HepG2 (cell line): ENCODE results near the gene ZNF276. TPM values are rescaled to one million over a fixed set of nuclear protein-coding genes. Genes with fewer than 3 reads are reported as not detected.

ENCODE experiments used
- ATAC-seq: fragments of 200-7000 bp; cut with Tn5 transposase; 3 replicates; pipeline ENCODE4 v1.9.1; 2020; ENCODE audit warnings: mild to moderate bottlenecking, moderate library complexity
- BruUV-seq: library from RNA; stranded (reverse); fragments of 400-500 nt; replicated peaks from 2 replicates; lab custom pipeline; 2021; lab: Mats Ljungman, UMichigan
- CTCF ChIA-PET: fragments of 300-600 bp; formaldehyde crosslinking; extraction: SDS; loops from one replicate; lab custom pipeline; 2021; ENCODE audit warnings: low total read pairs, inconsistent platforms, low intra/inter-chr PET ratio; lab: Yijun Ruan, JAX
- POLR2A ChIA-PET: fragments of 350-600 bp; sonication (Branson Sonifier 250); formaldehyde crosslinking; loops from one replicate; lab custom pipeline; 2020; ENCODE audit warnings: antibody characterized with exemption, inconsistent platforms; lab: Yijun Ruan, JAX
- DNase-seq: peaks from one replicate; pipeline ENCODE4 v3.0.0-alpha.2; 2015; ENCODE audit warnings: low spot score
- FAIRE-seq: peaks from 3 replicates; lab custom pipeline; 2011; peaks lifted over from hg19 to GRCh38; lab: Jason Lieb, UNC
- H2AFZ ChIP-seq: one replicate; pipeline ENCODE4 v1.6.1; 2011; ENCODE audit warnings: low read length, inconsistent platforms
- H3K27ac ChIP-seq: fragments of 300-600 bp; 3 replicates; pipeline ENCODE4 v1.8.0; 2011; ENCODE audit warnings: mixed run types, mild to moderate bottlenecking, mixed read lengths, low read length, inconsistent platforms; ENCODE audit not compliant: insufficient read depth; ENCODE audit errors: extremely low read length
- H3K27me3 ChIP-seq, 2 experiments: fragments of 200-600 bp in 1 of 2; 2 replicates in 1 of 2; 3 replicates in 1 of 2; pipeline versions ENCODE4 v1.6.0 to v1.8.0; 2011; ENCODE audit warnings: low read length in 2 of 2, mild to moderate bottlenecking in 2 of 2, moderate library complexity in 2 of 2, inconsistent platforms in 1 of 2; ENCODE audit not compliant: insufficient read depth in 2 of 2, control insufficient read depth in 1 of 2
- H3K36me3 ChIP-seq, 2 experiments: fragments of 200-600 bp in 1 of 2; replicated peaks in 1 of 2; 2 replicates in 1 of 2; 3 replicates in 1 of 2; pipeline versions ENCODE4 v1.5.1 to v1.8.0; 2011; ENCODE audit warnings: low read length in 2 of 2, inconsistent platforms in 1 of 2; ENCODE audit not compliant: insufficient read depth in 2 of 2, control insufficient read depth in 1 of 2
- H3K4me1 ChIP-seq: 2 replicates; pipeline ENCODE4 v1.5.1; 2012; ENCODE audit warnings: low read length, inconsistent platforms; ENCODE audit not compliant: insufficient read depth
- H3K4me2 ChIP-seq: 2 replicates; pipeline ENCODE4 v1.6.0; 2011; ENCODE audit warnings: low read depth, low read length, inconsistent platforms
- H3K4me3 ChIP-seq, 3 experiments: fragments of 200-600 bp in 1 of 3; sonication (generic), shearing (Covaris generic) in 1 of 3; replicated peaks in 1 of 3; 2 replicates each; pipeline ENCODE4 v1.5.1; 2011 to 2016; ENCODE audit warnings: low read length in 3 of 3, inconsistent platforms in 2 of 3, low read depth in 2 of 3, mild to moderate bottlenecking in 2 of 3, control low read depth in 1 of 3, mixed read lengths in 1 of 3; ENCODE audit not compliant: insufficient read depth in 1 of 3
- H3K79me2 ChIP-seq: one replicate; pipeline ENCODE4 v1.6.1; 2011; ENCODE audit warnings: low read length, inconsistent platforms; ENCODE audit not compliant: insufficient read depth
- H3K9ac ChIP-seq: 2 replicates; pipeline ENCODE4 v1.6.0; 2011; ENCODE audit warnings: mild to moderate bottlenecking, low read depth, low read length, inconsistent platforms; ENCODE audit not compliant: insufficient read depth
- H3K9me3 ChIP-seq: 2 replicates; pipeline ENCODE4 v1.5.1; 2012; ENCODE audit warnings: mild to moderate bottlenecking, low read length
- H4K20me1 ChIP-seq: 2 replicates; pipeline ENCODE4 v1.6.0; 2011; ENCODE audit warnings: inconsistent platforms, mild to moderate bottlenecking, low read length, moderate library complexity; ENCODE audit not compliant: insufficient read depth
- DMAP1 ChIP-seq: IDR thresholded peaks from 2 replicates; pipeline ENCODE4 v1.6.1; 2016
- GRHL1 ChIP-seq: sonication (generic); formaldehyde crosslinking; conservative IDR thresholded peaks from 2 replicates; pipeline ENCODE4 v1.8.0; 2022; ENCODE audit warnings: missing genetic modification reagents
- MTF1 ChIP-seq: sonication (generic); formaldehyde crosslinking; IDR thresholded peaks from 2 replicates; pipeline ENCODE4 v1.5.0; 2020; ENCODE audit warnings: missing genetic modification reagents
- SKI ChIP-seq: fragments of 450-650 bp; IDR thresholded peaks from one replicate; pipeline ENCODE4 v1.6.1; 2018; ENCODE audit warnings: mild to moderate bottlenecking; ENCODE audit not compliant: partially characterized antibody
- ZC3H4 ChIP-seq: sonication (generic); formaldehyde crosslinking; IDR thresholded peaks from 2 replicates; pipeline ENCODE4 v1.4.0; 2020; ENCODE audit warnings: missing genetic modification reagents, borderline replicate concordance
- ZKSCAN5 ChIP-seq: sonication (generic); formaldehyde crosslinking; IDR thresholded peaks from 2 replicates; pipeline ENCODE4 v1.5.1; 2020; ENCODE audit warnings: mild to moderate bottlenecking, missing genetic modification reagents
- ZNF501 ChIP-seq: sonication (generic); formaldehyde crosslinking; IDR thresholded peaks from 2 replicates; pipeline ENCODE4 v1.5.1; 2020; ENCODE audit warnings: mild to moderate bottlenecking, moderate library complexity, missing genetic modification reagents
- ZNF749 ChIP-seq: sonication (generic); formaldehyde crosslinking; IDR thresholded peaks from 2 replicates; pipeline ENCODE4 v1.8.0; 2022; ENCODE audit warnings: mild to moderate bottlenecking, missing genetic modification reagents, moderate library complexity, borderline replicate concordance
- WGBS: methylation state at CpG from one replicate; pipeline ENCODE4 v1.1.6; 2017; ENCODE audit warnings: low lambda C conversion rate; 5-methylcytosine and 5-hydroxymethylcytosine counted together
- in situ Hi-C: cut with HindIII; loops from 2 replicates; pipeline ENCODE4 v1.10.0; 2017; ENCODE audit warnings: low pct_unique_long_range_greater_than_20kb; ENCODE audit not compliant: extremely low pct_ligation_motif_present
- intact Hi-C: fragments of 100-400 bp; cut with micrococcal nuclease; formaldehyde crosslinking; loops from one replicate; pipeline ENCODE4 v1.10.0; 2022; ENCODE audit not compliant: unreplicated experiment
- polyA plus RNA-seq, 8 experiments: library from polyadenylated mRNA; depleted of rRNA in 3 of 8; stranded (reverse) in 7 of 8; unstranded in 1 of 8; fragments of >200 nt; fragmentation: Illumina TruSeq in 4 of 8; extraction: Trizol in 4 of 8; gene quantifications; 2 replicates each; pipeline versions ENCODE4 v1.2.1 to v1.2.3, GENCODE V29; 2011 to 2016; ENCODE audit warnings: low read depth in 4 of 8, missing spikeins in 1 of 8, mixed read lengths in 1 of 8; ENCODE audit not compliant: insufficient read depth in 1 of 8
- total RNA-seq, 5 experiments: library from RNA; depleted of rRNA; stranded (reverse); fragments of >200 nt; fragmentation: Illumina TruSeq; extraction: Trizol; gene quantifications; 2 replicates each; pipeline ENCODE4 v1.2.3, GENCODE V29; 2016; ENCODE audit warnings: low read depth in 1 of 5
- TF ChIP-seq, protein P1 (sequence below): sonication (generic); formaldehyde crosslinking; conservative IDR thresholded peaks from 2 replicates; pipeline ENCODE4 v1.4.0; 2020; ENCODE audit warnings: missing genetic modification reagents
- TF ChIP-seq, protein P2 (sequence below): IDR thresholded peaks from 2 replicates; pipeline ENCODE4 v1.6.1; 2012; ENCODE audit warnings: low read length, improper control_type of control experiment

Gene ZNF276
- total and polyA plus RNA-seq, 2 of the 13 experiments (the other 11 are each of a cell fraction or from before 2014, with no cell fraction given) = 17.7 to 18.0 TPM

GRCh38 chr16:89784406-89784805 lies 63.1 kb downstream of the ZNF276 start:
- Histone ChIP-seq H2AFZ (no peak overlapping the region), H3K9me3 (no peaks in the 10 kb centered on the region), H3K79me2 (no peaks in the 10 kb centered on the region), H3K4me1 (peaks cover 16% of the 10 kb centered on the region), H3K27ac (no peak overlapping the region), H3K9ac (no peak overlapping the region), H3K36me3 (peaks cover 46 to 82% of the 10 kb centered on the region in 2 experiments), H3K4me3 (no peak overlapping the region), H4K20me1 (no peaks in the 10 kb centered on the region), H3K27me3 (no peaks in the 10 kb centered on the region), H3K4me2 (no peak overlapping the region)
- ATAC-seq (no peak), FAIRE-seq (no peak), DNase-seq (no peak)
- CTCF ChIA-PET = no interaction called here
- no TSS peak for BruUV-seq
- TF ChIP-seq ZNF749 (CRISPR knock-in tag) = no peak
- TF ChIP-seq, protein P1, sequence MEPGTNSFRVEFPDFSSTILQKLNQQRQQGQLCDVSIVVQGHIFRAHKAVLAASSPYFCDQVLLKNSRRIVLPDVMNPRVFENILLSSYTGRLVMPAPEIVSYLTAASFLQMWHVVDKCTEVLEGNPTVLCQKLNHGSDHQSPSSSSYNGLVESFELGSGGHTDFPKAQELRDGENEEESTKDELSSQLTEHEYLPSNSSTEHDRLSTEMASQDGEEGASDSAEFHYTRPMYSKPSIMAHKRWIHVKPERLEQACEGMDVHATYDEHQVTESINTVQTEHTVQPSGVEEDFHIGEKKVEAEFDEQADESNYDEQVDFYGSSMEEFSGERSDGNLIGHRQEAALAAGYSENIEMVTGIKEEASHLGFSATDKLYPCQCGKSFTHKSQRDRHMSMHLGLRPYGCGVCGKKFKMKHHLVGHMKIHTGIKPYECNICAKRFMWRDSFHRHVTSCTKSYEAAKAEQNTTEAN (CRISPR knock-in tag) = no peak
- TF ChIP-seq, protein P2, sequence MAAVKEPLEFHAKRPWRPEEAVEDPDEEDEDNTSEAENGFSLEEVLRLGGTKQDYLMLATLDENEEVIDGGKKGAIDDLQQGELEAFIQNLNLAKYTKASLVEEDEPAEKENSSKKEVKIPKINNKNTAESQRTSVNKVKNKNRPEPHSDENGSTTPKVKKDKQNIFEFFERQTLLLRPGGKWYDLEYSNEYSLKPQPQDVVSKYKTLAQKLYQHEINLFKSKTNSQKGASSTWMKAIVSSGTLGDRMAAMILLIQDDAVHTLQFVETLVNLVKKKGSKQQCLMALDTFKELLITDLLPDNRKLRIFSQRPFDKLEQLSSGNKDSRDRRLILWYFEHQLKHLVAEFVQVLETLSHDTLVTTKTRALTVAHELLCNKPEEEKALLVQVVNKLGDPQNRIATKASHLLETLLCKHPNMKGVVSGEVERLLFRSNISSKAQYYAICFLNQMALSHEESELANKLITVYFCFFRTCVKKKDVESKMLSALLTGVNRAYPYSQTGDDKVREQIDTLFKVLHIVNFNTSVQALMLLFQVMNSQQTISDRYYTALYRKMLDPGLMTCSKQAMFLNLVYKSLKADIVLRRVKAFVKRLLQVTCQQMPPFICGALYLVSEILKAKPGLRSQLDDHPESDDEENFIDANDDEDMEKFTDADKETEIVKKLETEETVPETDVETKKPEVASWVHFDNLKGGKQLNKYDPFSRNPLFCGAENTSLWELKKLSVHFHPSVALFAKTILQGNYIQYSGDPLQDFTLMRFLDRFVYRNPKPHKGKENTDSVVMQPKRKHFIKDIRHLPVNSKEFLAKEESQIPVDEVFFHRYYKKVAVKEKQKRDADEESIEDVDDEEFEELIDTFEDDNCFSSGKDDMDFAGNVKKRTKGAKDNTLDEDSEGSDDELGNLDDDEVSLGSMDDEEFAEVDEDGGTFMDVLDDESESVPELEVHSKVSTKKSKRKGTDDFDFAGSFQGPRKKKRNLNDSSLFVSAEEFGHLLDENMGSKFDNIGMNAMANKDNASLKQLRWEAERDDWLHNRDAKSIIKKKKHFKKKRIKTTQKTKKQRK = no peak
- TF ChIP-seq GRHL1 (CRISPR knock-in tag) = no peak
- TF ChIP-seq SKI = no peak
- no peak for TF ChIP-seq ZC3H4 (CRISPR knock-in tag)
- no peak for TF ChIP-seq DMAP1 (CRISPR knock-in tag)
- no peak for TF ChIP-seq ZKSCAN5
- TF ChIP-seq ZNF501 (CRISPR knock-in tag) = no peak
- TF ChIP-seq MTF1 (CRISPR knock-in tag) = no peak
- 92% methylated on average over 7 of the region's 7 CpGs for WGBS
- POLR2A ChIA-PET = no interaction called here
- in situ Hi-C loops (no loop called here), intact Hi-C loops (no loop called here)
